ENCODE data around the gene RPLP2.

Gene RPLP2

DNA sequence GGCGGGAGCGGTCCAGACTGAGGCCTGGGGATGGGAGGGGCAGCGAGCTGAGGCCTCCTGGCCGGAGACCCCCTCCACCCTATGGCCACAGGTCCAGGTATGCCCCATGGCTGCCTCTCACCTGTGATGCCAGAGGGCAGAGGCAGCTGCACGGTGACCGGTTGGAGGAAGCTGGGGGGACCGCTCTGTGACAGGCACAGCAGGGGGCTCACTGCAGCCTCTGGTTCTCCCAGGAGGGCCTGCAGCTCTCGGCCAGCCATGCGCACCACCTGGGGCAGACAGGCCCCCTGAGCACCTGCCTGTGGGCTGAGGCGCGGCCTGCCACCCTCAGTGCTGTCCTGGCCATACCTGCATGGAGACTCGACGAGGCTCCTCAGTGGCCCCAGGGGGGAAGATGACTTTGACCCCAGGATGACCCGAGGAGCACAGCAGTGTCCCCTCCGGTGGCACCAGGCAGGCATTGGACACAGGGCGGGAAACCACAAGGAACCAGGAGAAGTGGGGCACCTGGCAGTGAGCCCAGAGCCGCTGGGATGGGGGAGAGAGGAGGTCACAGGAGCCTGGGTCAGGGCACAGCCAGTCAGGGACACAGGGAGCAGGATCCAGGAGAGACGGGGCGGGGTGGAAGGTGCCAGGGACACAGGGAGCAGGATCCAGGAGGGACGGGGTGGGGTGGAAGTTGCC, 8.5 kb upstream of the RPLP2 start:
- Histone ChIP-seq H3K4me1 (peaks cover 4% of the 10 kb centered on the region), H2AFZ (no peak overlapping the region), H3K27ac (no peak overlapping the region), H3K9ac (no peak overlapping the region), H3K4me2 (ENCODE audit: low read length) (no peak overlapping the region), H3K79me2 (no peaks in the 10 kb centered on the region), H3K4me3 (ENCODE audit: low read depth, low read length) (no peak overlapping the region), H3K36me3 (ENCODE audit: control insufficient read depth, insufficient read depth, low read length) (no peaks in the 10 kb centered on the region), H3K27me3 (ENCODE audit: control insufficient read depth, insufficient read depth, low read length) (no peaks in the 10 kb centered on the region), H3K9me3 (ENCODE audit: control insufficient read depth, low read length) (no peaks in the 10 kb centered on the region)
- TF ChIP-seq CTCF (IDR thresholded peaks at IDR 0.05): no peak

DNA sequence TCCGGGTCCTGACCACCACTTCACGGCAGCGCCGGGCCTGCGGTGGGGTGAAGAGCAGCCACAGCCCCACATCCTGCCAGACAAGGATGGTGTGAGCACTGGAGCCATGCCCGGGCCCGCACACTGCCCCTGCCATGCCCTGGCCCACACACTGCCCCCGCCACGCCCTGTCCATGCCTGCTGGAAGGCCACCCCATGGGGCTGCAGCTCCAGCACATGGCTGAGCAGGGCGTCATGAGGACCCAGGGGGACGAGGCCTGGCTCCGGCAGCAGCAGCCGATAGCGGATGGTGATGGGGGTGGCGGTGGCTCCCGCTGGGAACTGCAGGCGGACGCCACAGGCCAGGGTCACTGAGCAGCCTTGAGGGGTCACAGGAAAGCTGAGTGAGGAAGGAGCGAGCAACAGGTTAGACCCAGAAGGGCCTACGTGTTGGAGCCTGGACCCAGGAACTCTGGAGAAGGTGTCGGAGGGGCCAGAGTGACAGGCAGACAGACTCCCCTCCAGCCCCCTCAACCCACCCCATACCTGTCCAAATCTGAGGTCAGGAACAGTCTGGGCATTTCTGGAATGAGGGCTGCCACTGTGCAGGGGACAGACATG, 7.6 kb upstream of the RPLP2 start:
- no peak overlapping the region for H3K4me2 ChIP-seq (ENCODE audit: low read length)
- no peak for TF ChIP-seq CTCF (IDR thresholded peaks at IDR 0.05)
- H2AFZ ChIP-seq: no peak overlapping the region
- H3K27ac ChIP-seq: no peak overlapping the region
- no peaks in the 10 kb centered on the region for H3K79me2 ChIP-seq
- no peaks in the 10 kb centered on the region for H3K4me1 ChIP-seq
- H3K9ac ChIP-seq: no peak overlapping the region
- H3K4me3 ChIP-seq (ENCODE audit: low read depth, low read length): no peak overlapping the region
- H3K27me3 ChIP-seq (ENCODE audit: control insufficient read depth, insufficient read depth, low read length): no peaks in the 10 kb centered on the region
- H3K36me3 ChIP-seq (ENCODE audit: control insufficient read depth, insufficient read depth, low read length): no peaks in the 10 kb centered on the region
- H3K9me3 ChIP-seq (ENCODE audit: control insufficient read depth, low read length): no peaks in the 10 kb centered on the region

DNA sequence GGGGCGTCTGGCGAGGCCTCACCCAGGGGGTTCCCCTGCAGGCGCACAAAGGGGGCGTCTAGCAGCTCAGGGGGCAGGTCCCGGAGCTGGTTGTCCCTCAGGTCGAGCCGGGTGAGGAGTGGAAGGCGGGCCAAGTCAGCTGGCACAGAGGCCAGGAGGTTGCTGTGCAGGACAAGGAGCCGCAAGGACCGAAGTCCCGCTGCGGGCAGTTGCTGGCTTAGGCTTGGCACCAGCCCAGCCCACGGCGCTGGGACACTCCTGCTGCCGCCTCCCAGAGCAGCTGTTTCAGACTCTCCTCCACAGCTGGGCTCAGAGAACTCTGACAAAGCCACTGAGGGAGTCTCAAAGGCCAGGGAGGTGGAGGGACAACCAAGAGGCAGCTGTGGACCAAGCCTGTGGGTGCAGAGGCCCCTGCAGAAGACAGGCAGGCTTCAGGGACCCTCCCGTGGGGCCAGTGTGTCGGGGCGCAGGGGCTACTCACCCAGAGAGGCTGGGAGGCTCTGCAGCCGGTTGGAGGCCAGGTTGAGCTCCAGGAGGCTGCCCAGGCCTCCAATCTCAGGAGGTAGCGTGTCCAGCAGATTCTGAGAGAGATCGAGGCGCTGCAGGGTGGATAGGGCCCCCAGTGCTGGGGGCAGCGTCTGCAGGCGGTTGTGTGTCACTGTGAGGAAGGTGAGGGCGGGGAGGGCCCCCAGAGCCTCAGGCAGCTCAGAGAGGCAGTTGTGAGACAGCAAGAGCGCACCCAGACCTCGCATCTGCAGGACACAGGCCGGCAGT, 6.9 kb upstream of the RPLP2 start:
- Histone ChIP-seq H3K9me3 (ENCODE audit: control insufficient read depth, low read length) (no peaks in the 10 kb centered on the region), H3K4me3 (ENCODE audit: low read depth, low read length) (no peak overlapping the region), H3K4me2 (ENCODE audit: low read length) (no peak overlapping the region), H3K79me2 (no peaks in the 10 kb centered on the region), H3K27ac (no peak overlapping the region), H2AFZ (no peak overlapping the region), H3K27me3 (ENCODE audit: control insufficient read depth, insufficient read depth, low read length) (no peaks in the 10 kb centered on the region), H3K9ac (no peak overlapping the region), H3K36me3 (ENCODE audit: control insufficient read depth, insufficient read depth, low read length) (no peaks in the 10 kb centered on the region), H3K4me1 (no peaks in the 10 kb centered on the region)
- TF ChIP-seq CTCF (IDR thresholded peaks at IDR 0.05): no peak

DNA sequence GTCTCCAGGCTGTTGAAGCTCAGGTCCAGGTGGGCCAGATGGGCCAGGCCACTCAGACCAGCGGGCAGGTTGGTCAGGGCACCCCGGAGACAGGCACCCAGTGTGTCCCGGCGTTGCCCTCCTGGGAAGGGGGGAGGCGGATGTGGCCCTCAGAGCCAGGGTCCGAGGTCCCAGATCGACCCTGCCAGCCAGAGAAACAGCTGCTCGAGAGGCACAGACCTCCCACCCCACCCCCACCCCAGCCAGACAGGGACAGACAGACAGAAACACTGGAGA, 6.4 kb upstream of the RPLP2 start:
- Histone ChIP-seq H3K36me3 (ENCODE audit: control insufficient read depth, insufficient read depth, low read length) (no peaks in the 10 kb centered on the region), H3K4me1 (no peaks in the 10 kb centered on the region), H3K9me3 (ENCODE audit: control insufficient read depth, low read length) (no peaks in the 10 kb centered on the region), H3K4me2 (ENCODE audit: low read length) (no peak overlapping the region), H2AFZ (no peak overlapping the region), H3K79me2 (no peaks in the 10 kb centered on the region), H3K4me3 (ENCODE audit: low read depth, low read length) (no peak overlapping the region), H3K27ac (no peak overlapping the region), H3K27me3 (ENCODE audit: control insufficient read depth, insufficient read depth, low read length) (no peaks in the 10 kb centered on the region), H3K9ac (no peak overlapping the region)
- no peak for TF ChIP-seq CTCF (IDR thresholded peaks at IDR 0.05)
